ENCODE data around the gene PSPC1.
"Not testable (repeated sequence)": the region's sequence is repeated elsewhere in the genome, so short reads cannot be mapped to it uniquely, and the experiment has no call there.

The PSPC1 gene

DNA sequence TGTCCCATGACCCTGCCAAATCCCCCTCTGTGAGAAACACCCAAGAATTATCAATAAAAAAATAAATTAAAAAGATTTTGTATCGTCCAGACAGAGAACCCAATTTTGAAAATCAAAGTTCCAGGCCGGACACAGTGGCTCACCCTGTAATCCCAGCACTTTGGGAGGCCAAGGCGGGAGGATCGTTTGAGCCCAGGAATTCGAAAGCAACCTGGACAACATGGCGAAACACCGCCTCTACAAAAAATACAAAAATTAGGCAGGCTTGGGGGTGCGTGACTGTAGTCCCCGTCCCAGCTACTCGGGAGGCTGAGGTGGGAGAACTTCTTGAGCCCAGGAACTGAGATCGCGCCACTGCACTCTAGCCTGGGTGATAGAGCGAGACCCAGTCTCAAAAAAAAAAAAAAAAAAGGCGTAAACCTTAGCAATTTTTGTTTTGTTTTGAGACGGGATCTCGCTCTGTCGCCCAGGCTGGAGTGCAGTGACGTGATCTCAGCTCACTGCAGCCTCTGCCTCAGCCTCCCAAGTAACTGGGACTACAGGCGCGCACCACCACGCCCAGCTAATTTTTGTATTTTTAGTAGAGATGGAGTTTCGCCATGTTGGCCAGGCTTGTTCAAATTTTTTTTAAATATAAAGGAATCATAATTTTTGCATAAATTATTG lies 1.9 kb downstream of the PSPC1 start:
- Mint-ChIP-seq H3K4me3 (peak overlapping the region; percentile 98), H3K27ac (peak overlapping the region; percentile 66)
- not testable (repeated sequence) for H3K4me1 Mint-ChIP-seq (ENCODE audit: low read depth); H3K9me3 Mint-ChIP-seq (ENCODE audit: low read depth); H3K36me3 Mint-ChIP-seq; H3K27me3 Mint-ChIP-seq

DNA sequence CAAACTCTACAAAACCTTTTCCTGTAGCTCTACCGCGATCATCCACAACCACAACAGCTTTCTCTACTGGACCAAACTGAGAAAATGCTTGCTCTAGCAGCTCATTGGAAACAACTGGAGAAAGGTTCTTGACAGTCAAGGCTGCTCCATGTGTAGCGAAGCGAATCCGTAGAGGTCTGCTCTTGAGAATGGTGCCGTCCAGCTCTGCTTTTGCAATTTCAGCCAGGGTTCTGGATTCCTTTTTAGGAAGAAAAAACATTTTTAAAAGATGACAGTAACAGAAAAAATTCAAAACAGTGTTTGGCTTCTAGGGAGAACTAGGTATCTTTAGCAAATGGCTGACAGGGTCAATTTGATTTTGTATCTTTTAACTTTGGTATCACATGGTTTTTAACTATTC lies 10.4 kb downstream of the PSPC1 start:
- peaks cover 54% of the 10 kb centered on the region for H3K4me1 Mint-ChIP-seq (ENCODE audit: low read depth)
- no peak overlapping the region for H3K4me3 Mint-ChIP-seq
- peaks cover 10% of the 10 kb centered on the region for H3K36me3 Mint-ChIP-seq
- H3K27ac Mint-ChIP-seq, result no peak overlapping the region
- H3K9me3 Mint-ChIP-seq (ENCODE audit: low read depth), result no peaks in the 10 kb centered on the region
- H3K27me3 Mint-ChIP-seq, result no peaks in the 10 kb centered on the region

DNA sequence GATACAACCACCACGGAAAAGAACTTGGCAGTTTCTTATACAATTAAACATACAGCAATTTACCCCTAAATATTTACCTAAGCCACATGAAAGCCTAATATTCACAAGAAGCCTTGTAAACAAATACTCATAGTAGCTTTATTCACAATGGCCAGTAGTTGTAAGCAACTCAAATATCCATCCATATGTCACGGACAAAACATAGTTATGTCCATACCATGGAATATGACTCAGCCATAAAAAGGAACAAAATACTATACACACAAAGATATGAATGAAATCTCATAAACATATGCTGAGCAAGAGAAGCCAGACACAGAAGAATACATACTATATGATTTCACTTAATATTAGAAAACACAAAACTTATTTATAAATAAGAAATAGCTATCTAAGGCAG lies 12.9 kb downstream of the PSPC1 start:
- Mint-ChIP-seq H3K9me3 (ENCODE audit: low read depth) (no peaks in the 10 kb centered on the region), H3K4me1 (ENCODE audit: low read depth) (peaks cover 54% of the 10 kb centered on the region), H3K27ac (no peak overlapping the region), H3K36me3 (peaks cover 8% of the 10 kb centered on the region), H3K4me3 (peak overlapping the region; percentile 7), H3K27me3 (no peaks in the 10 kb centered on the region)

DNA sequence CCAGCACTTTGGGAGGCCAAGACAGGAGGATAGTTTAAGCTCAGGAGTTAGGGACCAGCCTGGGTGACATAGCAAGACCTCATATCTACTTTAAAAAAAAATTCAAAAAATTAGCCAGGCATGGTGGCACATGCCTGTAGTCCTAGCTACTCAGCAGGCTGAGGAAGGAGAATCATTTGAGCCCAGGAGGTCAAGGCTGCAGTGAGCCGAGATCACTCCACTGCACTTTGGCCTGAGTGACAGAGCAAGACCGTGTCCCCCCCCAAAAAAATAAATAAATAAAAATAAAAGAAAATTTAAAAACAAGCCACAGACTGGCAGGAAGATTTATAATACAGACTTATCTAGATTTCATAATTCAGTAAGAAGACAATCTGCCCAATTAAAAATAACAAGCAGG lies 14.8 kb downstream of the PSPC1 start:
- no peaks in the 10 kb centered on the region for H3K9me3 Mint-ChIP-seq (ENCODE audit: low read depth)
- peaks cover 7% of the 10 kb centered on the region for H3K36me3 Mint-ChIP-seq
- H3K27ac Mint-ChIP-seq, result no peak overlapping the region
- H3K27me3 Mint-ChIP-seq, result no peaks in the 10 kb centered on the region
- peaks cover 59% of the 10 kb centered on the region for H3K4me1 Mint-ChIP-seq (ENCODE audit: low read depth)
- peak overlapping the region; percentile 54 for H3K4me3 Mint-ChIP-seq

DNA sequence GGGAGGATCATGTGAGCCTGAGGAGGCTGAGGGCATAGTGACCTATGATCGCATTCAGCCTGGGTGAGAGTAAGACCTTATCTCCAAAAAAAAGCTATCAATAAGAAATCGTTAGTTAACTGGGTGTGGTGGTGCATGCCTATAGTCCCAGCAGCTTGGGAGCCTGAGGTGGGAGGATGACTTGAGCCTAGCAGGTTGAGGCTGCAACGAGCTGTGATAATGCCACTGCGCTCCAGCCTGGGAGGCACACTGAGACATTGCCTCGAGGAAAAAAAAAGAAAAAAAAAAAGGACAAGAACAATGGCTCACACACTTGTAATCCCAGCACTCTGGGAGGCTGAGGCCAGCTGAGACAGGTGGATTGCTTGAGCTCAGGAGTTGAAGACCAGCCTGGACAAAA lies 16.2 kb downstream of the PSPC1 start:
- Mint-ChIP-seq H3K4me1 (ENCODE audit: low read depth) (peaks cover 61% of the 10 kb centered on the region), H3K27me3 (no peaks in the 10 kb centered on the region), H3K36me3 (peaks cover 7% of the 10 kb centered on the region), H3K4me3 (peak overlapping the region; percentile 45), H3K9me3 (ENCODE audit: low read depth) (no peaks in the 10 kb centered on the region), H3K27ac (peak overlapping the region; percentile 58)

DNA sequence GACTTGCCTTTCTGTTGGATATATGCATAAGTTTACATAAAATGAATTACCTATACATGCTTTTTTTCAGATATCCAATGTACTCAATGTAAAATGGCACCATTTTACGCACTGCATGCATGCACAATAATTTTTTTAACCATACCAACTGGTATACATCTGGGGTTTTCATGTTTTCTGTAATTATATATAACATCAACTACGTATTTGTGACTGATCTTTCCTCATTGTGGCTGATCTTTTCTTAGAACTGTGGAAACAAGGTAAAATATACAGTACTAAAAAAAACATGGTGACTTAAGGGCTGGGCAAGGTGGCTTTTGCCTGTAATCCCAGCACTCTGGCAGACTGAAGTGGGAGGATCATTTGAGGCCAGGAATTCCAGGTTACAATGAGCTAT lies 18.5 kb downstream of the PSPC1 start:
- H3K27me3 Mint-ChIP-seq, result no peaks in the 10 kb centered on the region
- H3K4me3 Mint-ChIP-seq, result no peak overlapping the region
- H3K36me3 Mint-ChIP-seq, result peaks cover 10% of the 10 kb centered on the region
- H3K9me3 Mint-ChIP-seq (ENCODE audit: low read depth), result no peaks in the 10 kb centered on the region
- H3K4me1 Mint-ChIP-seq (ENCODE audit: low read depth), result peaks cover 64% of the 10 kb centered on the region
- H3K27ac Mint-ChIP-seq, result no peak overlapping the region

DNA sequence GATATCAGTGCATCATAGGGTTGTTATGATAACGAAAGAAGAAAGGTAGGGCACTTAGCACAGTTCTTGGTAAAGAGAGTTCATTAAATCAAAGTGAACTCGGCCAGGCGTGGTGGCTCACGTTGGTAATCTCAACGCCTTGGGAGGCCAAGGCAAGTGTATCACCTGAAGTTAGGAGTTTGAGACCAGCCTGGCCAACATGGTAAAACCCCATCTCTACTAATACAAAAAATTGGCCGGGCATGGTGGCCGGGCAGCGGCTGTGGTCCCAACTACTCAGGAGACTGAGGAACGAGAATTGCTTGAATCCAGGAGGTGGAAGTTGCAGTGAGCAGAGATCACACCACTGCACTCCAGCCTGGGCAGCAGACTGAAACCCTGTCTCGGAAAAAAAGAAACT lies 19.1 kb downstream of the PSPC1 start:
- Mint-ChIP-seq H3K27me3 (no peaks in the 10 kb centered on the region), H3K36me3 (peaks cover 15% of the 10 kb centered on the region), H3K4me1 (ENCODE audit: low read depth) (peaks cover 63% of the 10 kb centered on the region), H3K9me3 (ENCODE audit: low read depth) (no peaks in the 10 kb centered on the region), H3K27ac (peak overlapping the region; percentile 54), H3K4me3 (peak overlapping the region; percentile 35)

DNA sequence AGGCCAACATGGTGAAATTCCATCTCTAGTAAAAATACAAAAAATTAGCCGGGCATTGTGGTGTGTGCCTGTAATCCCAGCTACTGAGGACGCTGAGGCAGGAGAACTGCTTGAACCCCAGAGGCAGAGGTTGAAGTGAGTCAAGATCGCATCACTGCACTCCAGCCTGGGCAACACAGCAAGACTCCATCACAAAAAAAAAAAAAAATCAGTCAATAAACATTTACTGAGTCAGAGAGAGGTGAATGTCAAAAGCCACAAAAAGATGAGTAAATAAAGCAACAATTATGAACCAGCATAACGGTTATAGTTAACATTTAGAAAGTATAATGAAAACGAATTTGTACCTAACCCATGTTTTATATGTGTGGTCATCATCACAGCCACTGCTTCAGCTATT lies 23.1 kb downstream of the PSPC1 start:
- H3K9me3 Mint-ChIP-seq (ENCODE audit: low read depth), result no peaks in the 10 kb centered on the region
- no peak overlapping the region for H3K27ac Mint-ChIP-seq
- peaks cover 21% of the 10 kb centered on the region for H3K36me3 Mint-ChIP-seq
- no peak overlapping the region for H3K4me3 Mint-ChIP-seq
- no peaks in the 10 kb centered on the region for H3K27me3 Mint-ChIP-seq
- peaks cover 52% of the 10 kb centered on the region for H3K4me1 Mint-ChIP-seq (ENCODE audit: low read depth)

DNA sequence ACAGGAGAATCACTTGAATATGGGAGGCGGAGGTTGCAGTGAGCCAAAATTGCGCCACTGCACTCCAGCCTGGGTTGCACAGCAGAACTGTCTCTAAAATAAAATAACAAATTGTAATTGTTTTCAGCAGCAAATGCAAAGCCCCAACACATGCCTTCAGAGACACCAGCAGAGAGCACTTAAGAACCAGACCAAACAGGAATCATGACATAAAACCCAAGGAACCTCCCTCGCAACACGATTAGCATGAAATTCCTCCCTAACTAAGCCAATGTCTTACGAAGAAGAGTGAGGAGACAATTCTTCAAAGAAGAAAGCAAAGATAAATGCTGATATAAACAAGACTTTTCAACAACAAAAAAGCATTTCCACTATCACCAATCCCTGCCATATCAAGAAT lies 40.1 kb downstream of the PSPC1 start:
- Mint-ChIP-seq H3K4me3 (no peak overlapping the region), H3K4me1 (ENCODE audit: low read depth) (peaks cover 18% of the 10 kb centered on the region), H3K27me3 (no peaks in the 10 kb centered on the region), H3K36me3 (peaks cover 7% of the 10 kb centered on the region), H3K9me3 (ENCODE audit: low read depth) (no peaks in the 10 kb centered on the region), H3K27ac (no peak overlapping the region)

DNA sequence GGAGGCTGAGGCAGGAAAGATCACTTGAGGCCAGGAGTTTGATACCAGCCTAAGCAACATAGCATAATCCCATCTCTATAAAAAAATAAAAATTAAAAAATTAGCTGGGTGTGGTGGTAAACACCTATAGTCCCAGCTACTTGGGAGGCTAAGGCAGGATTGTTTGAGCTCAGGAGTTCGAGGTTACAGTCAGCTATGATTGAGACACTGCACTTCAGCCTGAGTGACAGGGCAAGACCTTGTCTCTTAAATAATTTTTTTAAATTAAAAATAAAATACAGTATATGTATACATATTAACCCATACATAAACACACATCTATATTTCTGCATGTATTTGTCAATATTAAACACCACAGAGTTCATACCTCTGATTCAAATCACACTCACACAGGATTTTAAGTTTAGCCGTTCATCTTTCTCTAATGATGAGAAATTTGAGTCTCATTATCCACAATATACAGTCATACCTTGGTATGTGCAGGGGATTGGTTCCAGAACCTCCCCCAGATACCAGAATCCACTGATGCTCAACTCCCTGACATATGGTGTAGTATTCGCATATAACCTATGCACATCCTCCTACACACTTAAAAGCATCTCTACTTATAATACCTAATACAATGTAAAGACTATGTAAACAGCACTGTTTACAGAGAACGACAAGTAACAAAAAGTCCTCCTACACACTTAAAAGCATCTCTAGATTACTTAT lies 44.7 kb downstream of the PSPC1 start:
- H3K4me3 Mint-ChIP-seq, result no peak overlapping the region
- H3K36me3 Mint-ChIP-seq, result peaks cover 13% of the 10 kb centered on the region
- H3K27me3 Mint-ChIP-seq, result no peaks in the 10 kb centered on the region
- H3K4me1 Mint-ChIP-seq (ENCODE audit: low read depth), result peaks cover 11% of the 10 kb centered on the region
- H3K27ac Mint-ChIP-seq, result no peak overlapping the region
- no peaks in the 10 kb centered on the region for H3K9me3 Mint-ChIP-seq (ENCODE audit: low read depth)

DNA sequence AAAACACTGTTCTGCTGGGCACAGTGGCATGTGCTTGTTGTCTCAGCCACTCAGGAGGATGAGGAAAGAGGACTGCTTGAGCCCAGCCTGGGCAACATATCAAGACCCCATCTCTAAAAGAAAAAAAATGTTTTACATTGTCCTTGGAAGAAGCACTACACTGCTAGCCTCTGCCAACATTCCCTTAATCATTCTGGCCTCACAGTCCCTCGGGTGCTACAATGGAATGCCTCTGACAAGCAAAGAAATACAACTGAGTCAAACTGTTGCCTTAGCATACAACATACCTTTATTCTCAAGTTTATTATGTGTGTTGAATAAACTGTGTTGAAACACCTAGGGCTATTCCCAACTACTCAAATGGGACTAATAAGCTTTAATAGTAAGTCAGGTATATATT lies 56.1 kb downstream of the PSPC1 start:
- Mint-ChIP-seq H3K4me1 (ENCODE audit: low read depth) (peaks cover 30% of the 10 kb centered on the region), H3K27ac (no peak overlapping the region), H3K9me3 (ENCODE audit: low read depth) (no peaks in the 10 kb centered on the region), H3K36me3 (peaks cover 11% of the 10 kb centered on the region), H3K27me3 (no peaks in the 10 kb centered on the region), H3K4me3 (no peak overlapping the region)

DNA sequence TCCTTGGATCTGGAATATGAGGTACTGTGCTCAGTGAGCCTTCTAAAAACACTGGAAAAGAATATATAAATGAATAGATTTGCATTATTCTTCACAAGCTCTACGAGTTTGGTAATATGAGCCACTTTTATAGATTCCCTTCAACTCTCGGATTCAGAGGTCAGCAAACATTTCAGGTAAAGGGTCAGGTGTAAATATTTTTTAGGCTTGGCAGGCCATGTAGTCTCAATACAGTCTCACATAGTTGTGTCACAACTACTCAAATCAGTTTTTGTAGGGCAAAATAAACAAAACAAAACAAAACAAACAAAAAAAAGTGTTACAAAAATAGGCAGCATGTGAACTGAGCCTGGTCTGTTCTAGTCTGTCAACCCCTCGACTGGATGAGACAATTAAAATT lies 57.4 kb downstream of the PSPC1 start:
- Mint-ChIP-seq H3K27ac (no peak overlapping the region), H3K4me3 (no peak overlapping the region), H3K4me1 (ENCODE audit: low read depth) (peaks cover 33% of the 10 kb centered on the region), H3K9me3 (ENCODE audit: low read depth) (no peaks in the 10 kb centered on the region), H3K36me3 (peaks cover 11% of the 10 kb centered on the region), H3K27me3 (no peaks in the 10 kb centered on the region)

DNA sequence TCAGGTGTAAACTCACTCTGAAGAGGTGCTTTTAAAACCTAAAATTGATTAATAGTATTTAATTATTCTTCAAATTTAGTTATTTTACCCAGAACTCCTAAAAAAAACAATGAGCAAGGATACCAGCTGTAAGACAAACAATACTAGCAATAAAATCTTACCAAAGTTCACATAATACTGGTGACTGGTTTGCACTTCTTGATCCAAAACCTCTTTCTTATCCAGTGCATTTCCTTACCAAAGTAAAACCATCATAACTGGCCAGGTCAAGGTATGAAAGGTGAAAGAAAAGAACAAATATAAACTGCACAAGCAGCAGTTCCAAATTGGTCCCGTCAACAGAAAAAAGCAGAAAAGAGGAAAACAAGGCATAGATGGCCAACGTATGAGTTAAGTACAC lies 62.7 kb downstream of the PSPC1 start:
- Mint-ChIP-seq H3K9me3 (ENCODE audit: low read depth) (no peaks in the 10 kb centered on the region), H3K36me3 (no peaks in the 10 kb centered on the region), H3K27me3 (no peaks in the 10 kb centered on the region), H3K27ac (no peak overlapping the region), H3K4me1 (ENCODE audit: low read depth) (peaks cover 10% of the 10 kb centered on the region), H3K4me3 (no peak overlapping the region)

DNA sequence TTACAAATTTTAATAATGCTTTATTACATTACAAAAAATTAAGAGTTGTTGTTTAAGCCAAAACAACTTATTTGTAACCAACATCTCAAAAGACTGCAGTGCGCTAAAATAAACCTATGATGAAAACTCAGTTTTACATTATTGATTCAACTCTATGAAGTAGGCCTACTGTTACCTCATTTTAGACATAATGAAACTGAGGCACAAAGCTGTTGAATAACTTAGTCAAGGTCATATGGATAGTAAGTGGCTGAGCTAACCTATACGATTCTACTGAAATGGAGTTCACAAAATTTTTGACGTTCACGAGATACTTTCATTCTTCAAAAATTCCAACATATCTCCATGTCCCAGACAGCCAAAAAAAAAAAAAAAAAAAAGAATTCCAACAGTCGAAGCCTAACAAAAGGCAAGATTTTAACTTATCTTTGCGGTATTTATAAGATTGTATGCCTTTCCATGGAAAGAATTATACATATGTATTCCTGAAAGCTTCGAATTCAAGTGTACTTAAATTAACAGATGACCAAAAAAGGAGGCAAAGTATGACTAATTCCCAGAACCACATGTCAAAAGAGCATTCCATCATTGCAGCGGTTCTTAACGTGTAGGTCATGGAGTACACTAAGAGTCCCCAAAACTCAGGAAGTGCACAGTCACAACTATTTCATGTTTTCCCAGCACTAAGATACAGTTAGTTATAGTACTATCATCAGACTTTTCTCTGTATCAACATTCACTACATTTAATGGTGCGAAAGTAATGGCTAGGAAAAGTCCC lies 69.4 kb downstream of the PSPC1 start:
- Mint-ChIP-seq H3K27me3 (no peaks in the 10 kb centered on the region), H3K4me1 (ENCODE audit: low read depth) (peaks cover 18% of the 10 kb centered on the region), H3K9me3 (ENCODE audit: low read depth) (no peaks in the 10 kb centered on the region), H3K36me3 (peaks cover 5% of the 10 kb centered on the region), H3K4me3 (no peak overlapping the region), H3K27ac (no peak overlapping the region)

DNA sequence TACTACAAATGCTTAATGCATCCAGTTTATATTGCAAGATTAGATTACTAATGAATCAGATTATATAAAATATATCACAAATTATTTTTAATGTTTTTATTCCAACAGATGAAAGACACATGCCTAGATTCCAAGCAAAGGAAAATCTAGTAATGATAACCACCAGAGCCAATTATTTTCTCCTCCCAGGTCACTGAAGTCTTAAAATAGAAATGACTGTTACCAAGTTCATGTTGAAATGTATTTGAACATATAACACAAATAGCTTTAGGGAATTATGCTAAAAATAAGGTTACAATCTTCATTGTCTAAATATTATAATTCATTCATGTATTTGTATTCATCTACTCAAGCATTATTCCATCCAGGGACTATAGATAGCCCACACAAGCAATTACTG lies 73.0 kb downstream of the PSPC1 start:
- H3K36me3 Mint-ChIP-seq; H3K4me3 Mint-ChIP-seq; H3K27ac Mint-ChIP-seq; H3K27me3 Mint-ChIP-seq; H3K9me3 Mint-ChIP-seq (ENCODE audit: low read depth): not testable (repeated sequence)
- H3K4me1 Mint-ChIP-seq (ENCODE audit: low read depth), result peaks cover 18% of the 10 kb centered on the region
